Measurements from ENCODE around the gene WDR46.
"Not testable (repeated sequence)": the region's sequence is repeated elsewhere in the genome, so short reads cannot be mapped to it uniquely, and the experiment has no call there.

WDR46 gene

DNA sequence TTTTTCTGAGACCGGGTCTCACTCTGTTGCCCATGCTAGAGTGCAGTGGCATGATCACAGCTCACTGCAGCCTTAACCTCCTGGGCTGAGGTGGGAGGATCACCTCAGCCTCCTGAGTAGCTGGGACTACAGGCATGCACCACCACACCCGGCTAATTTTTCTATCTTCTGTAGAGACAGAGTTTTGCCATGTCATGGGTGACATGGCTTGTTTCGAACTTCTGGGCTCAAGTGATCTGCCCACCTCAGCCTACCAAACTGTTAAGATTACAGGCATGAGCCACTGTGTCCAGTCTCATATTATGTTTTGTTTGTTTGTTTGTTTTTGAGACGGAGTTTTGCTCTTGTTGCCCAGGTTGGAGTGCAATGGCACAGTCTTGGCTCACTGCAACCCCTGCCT is 3.8 kb downstream of the WDR46 start:
- DNase-seq: not testable (repeated sequence)

DNA sequence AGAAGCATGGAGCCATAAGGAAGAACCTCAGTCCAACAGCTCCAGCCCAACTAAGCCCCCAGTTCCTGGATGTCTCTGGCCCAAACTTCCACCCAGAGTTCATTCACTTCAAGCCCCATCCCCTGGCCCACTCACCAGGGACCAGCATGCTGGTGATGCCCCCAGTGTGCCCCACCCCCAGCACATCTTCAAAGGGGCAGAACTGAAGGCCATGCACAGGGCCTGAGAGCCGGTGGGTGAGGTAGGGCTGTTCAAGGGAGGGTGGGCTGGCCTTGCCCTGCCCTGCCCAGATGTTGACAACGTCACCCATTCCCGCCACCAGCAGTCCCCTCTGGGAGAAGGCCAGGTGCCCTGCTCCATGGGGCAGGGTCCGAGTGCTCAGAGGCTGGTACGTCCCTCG is 8.5 kb downstream of the WDR46 start:
- DNase-seq: no peak

DNA sequence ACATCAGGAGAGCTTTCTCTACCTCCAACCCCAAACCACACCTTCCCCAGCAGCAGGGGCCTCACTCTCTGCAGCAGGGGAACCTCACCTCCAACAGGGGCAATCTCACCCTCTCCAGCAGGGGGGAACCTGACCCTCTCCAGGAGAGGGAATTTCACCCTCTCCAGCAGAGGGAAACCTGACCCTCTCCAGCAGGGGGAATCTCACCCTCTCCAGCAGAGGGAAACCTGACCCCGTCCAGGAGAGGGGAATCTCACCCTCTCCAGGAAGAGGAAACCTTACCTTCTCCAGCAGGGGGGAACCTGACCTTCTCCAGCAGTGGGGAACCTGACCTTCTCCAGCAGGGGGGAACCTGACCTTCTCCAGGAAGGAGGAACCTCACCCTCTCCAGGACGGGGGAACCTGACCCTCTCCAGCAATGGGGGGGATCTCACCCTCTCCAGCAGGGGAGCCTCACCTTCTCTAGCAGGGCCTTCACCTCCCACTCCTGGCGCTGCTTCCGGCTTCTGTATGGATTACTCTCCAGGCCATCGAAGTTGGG is 9.0 kb downstream of the WDR46 start:
- no peak for DNase-seq

DNA sequence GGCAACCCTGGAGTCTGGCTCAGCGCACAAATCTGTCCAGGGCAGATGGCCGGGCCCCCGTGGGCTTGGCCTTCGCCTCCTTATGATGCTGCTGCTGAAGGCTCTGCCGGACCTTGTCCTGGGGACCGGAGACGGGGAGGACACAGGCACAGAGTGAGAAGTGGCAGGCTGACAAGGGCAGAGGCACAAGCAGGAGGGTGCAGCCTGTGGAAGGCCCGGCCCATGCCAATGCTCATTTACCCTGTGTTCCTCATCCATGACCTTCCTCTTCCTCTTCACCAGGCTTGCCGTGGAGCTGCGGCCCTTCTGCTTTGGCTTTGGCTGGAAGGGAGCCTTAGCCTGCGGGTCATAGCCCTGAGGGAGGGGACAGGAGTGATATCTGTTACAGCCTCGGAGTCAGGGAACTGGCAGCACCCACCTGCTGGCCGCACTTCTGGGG is 9.8 kb downstream of the WDR46 start:
- DNase-seq: no peak

DNA sequence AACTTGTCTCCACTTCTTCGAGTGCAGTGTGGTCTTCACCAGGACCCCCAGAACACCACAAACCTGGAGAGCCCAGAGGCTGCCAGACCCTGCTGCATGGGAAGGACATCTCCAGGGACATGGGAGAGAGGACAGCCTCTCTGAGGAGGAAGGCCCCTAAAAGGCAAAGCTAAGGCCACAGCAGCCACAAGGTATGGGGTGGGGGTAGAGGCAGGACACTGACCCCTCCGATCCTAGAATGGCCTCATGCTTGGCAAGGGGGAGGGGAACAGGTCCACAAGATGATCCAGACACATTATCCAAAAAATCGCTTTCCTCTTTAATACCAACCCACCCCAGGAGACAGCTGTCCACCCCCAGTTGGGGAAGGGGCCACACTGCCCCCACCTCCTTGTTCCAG is 10.2 kb downstream of the WDR46 start:
- no peak for DNase-seq

DNA sequence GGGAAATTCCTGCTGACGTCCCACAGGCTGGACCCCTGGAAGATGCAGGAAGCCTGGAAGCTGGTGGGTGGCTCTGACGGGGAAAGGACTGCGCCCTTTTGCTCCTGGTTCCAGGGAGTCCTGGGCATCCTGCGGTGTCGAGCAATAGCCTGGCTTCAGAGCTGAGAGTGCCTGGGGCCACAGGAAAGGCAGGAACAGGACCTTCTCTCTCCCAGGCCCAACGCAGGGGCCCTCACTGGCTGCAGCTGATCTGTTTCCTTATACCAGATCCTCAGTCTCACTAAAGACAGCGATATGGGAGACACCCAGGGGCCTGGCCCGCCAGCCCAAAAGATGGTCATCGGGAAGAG is 10.7 kb downstream of the WDR46 start:
- DNase-seq: no peak

DNA sequence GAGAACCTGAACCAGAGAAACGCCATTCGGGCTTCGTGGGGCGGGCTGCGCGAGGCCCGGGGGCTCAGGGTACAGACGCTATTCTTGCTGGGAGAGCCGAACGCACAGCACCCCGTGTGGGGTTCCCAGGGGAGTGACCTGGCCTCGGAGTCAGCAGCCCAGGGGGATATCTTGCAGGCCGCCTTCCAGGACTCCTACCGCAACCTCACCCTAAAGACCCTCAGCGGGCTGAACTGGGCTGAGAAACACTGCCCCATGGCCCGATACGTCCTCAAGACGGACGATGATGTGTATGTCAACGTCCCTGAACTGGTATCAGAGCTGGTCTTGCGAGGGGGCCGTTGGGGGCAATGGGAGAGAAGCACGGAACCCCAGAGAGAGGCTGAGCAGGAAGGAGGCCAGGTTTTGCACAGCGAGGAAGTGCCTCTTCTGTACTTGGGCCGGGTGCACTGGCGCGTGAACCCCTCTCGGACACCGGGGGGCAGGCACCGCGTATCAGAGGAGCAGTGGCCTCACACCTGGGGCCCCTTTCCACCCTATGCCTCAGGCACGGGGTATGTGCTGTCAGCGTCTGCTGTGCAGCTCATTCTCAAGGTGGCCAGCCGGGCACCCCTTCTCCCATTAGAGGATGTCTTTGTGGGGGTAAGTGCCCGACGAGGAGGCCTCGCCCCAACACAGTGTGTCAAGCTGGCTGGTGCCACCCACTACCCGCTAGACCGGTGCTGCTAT is 11.2 kb downstream of the WDR46 start:
- DNase-seq: peak in 1 of 2 donors; percentile 34

DNA sequence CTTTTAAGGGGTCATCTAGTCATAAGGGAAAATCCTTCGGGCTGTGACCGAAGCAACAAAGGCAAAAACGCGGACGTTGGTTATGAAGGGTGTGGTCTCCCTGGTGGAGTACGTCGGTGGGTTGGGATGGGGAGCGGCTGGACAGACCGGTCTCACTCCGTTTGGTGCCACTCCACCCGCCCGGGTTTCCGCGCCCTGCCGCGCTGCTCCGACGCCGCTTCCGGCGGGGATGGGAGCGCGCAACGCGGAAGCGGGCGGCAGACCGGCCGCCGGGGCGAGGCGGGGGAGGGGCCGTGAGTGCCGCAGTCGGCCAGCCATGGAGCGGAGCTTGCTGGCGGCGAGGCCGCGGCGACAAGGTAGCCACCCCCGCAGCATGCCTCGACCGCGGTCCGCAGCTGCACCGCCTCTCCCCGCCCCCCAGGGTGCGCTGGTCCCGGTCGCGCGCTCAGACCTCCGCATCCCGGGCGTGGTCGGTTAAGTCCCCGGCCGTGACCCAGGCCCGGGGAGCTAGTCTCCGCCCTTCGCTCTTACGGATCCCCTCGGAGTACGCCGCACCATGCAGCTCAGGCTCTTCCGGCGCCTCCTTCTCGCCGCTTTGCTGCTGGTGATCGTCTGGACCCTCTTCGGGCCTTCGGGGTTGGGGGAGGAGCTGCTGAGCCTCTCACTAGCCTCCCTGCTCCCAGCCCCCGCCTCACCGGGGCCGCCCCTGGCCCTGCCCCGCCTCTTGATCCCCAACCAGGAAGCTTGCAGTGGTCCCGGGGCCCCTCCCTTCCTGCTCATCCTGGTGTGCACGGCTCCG is 12.0 kb downstream of the WDR46 start, which contains the start of gene B3GALT4:
Gene B3GALT4, plus strand, starts transcription at position 260 of the 799 bp plus-strand sequence. Its CDS starts 297 bp downstream, at position 557.
- peak; percentile 76 to 77 for DNase-seq

DNA sequence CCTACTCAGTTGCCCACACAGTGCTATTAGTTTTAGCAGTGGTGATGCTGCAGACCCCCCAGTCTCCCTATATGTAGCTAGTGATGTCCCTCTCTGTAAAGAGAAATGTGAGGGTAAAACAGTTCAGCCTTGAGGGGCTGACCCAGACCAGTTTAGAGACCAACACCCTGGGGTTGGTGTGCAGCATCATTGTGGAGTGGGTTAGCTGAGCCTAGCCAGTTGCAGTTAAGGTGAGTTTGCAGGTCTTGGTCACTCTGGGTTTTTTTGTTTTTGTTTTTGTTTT is 12.5 kb downstream of the WDR46 start:
- DNase-seq: no peak

DNA sequence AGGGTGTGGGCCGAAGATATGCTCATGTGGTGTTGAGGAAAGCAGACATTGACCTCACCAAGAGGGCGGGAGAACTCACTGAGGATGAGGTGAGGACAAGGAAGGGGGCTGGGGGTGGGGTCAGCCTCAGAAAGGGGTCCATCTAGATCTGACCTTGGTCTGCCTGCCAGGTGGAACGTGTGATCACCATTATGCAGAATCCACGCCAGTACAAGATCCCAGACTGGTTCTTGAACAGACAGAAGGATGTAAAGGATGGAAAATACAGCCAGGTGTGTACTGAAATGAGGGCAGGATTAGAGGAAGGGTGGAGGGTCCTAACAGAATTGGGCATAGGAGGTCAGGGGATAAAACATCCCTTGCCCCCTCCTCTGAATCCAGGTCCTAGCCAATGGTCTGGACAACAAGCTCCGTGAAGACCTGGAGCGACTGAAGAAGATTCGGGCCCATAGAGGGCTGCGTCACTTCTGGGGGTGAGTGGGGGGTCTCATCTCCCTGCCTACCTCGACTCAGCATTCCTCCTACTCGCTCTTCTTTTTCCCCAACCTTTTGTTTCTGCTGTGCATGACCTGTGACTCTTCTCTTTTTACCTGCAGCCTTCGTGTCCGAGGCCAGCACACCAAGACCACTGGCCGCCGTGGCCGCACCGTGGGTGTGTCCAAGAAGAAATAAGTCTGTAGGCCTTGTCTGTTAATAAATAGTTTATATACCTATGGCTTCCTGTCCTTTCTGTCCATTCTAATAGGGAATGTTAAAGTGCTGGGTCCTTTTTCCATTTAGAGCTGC is 13.1 kb downstream of the WDR46 start:
- DNase-seq: not testable (repeated sequence)

DNA sequence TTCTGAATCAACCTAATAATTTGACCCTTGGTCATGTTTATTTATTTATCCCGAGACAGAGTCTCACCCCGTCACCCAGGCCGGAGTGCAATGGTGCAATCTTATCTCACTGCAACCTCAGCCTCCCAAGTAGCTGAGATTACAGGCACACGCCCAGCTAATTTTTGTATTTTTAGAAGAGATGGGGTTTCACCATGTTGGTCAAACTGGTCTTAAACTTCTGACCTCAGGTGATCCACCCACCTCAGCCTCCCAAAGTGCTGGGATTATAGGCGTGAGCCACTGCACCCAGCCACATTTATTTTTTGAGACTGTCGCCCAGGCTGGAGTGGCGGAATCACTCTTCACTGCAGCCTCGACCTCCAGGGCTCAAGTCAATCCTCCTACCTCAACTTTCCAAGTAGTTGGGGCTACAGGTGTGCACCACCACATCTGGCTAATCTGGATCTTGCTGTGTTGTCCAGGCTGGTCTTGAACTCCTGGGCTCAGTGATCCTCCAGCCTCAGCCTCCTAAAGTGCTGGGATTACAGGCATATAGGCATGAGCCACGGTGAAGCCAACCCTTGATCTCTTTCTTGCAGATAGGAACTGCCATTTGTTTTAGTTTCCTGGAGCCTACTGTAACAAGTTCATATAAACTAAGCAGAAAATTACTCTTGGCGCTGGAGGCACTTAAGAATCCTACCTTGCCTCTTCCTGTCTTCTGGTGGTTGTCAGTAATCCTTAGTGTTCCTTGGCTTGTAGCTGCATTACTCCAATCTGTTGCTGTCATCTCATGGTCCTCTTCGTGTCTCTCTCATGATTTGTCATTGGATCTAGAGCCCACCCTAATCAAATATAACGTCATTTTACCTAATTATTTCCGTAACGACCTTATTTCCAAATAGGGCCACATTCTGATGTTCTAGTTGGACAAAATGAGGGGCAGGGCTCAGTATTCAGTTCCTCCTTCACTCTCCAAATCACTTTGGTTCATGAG is 14.8 kb downstream of the WDR46 start:
- no peak for DNase-seq

DNA sequence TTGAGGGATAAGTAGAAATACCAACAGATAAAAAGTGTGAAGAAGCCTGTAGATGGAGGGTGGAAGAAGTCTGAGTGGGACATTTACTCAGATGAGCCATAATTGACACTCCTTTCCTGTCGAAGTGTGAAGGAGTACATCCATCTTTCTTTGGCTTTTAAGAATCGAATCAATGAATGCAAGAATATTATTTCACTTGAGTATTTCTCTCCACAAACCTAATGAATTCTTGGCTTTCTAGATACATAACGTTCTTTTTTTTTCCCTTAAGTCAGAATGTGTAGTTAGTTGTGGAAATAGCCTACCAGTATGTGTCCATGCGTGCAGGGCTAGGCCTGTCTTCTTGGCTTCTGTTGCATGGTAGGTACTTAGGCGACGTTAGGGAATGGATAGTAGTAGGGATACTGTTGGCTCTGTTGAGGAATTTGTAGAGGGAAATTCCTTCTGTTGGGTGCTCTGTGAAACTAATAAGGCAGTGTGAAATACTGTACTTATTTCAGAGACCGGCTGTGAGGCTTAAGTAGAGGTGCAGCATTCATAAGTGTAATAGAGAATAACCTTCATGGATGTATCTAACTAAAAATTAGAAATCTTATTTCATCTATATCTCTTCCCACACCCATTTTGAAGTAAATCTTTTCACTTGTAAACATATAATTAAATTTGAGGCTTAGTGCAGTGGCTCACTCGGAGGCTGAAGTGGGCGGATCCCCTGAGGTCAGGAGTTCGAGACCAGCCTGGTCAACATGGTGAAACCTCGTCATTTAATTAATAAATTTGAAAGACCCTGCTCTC is 15.7 kb downstream of the WDR46 start:
- no peak for DNase-seq

DNA sequence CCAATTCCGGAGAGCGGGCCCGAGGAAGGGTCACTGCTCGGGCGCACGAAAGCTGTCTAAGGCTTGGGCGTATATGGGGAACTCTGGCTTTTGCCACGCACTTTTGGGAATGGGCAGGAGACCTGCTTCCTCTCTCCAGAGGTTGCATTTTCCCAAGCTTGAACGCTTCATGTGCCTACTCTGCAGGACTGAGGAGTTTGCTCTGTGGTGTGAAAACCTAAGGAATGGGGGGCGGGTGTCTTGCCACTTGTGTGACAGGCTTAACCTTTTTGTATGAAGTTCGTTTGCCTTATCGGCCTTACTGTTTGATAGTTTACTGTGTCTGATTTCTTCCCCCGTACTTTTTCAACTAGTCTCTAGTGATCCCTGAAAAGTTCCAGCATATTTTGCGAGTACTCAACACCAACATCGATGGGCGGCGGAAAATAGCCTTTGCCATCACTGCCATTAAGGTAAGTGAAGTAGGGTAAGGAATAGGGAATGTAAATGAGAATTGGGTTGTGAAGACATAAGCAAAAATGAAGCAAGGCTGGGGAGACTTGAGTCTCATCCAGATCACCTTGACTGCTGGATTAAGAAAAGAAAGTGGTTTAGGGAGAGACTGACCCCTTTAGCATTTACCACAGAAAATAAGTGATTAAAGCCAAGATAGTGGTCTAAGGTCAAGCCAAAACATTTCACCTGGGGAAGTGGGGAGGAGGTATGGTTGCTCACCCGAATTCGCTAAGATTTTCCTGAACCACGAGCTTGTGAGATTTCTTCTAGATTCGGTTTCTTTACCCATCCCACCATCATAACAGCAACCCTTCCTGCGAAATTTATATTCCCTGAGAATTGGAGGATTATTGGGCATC is 16.5 kb downstream of the WDR46 start:
- DNase-seq: no peak

DNA sequence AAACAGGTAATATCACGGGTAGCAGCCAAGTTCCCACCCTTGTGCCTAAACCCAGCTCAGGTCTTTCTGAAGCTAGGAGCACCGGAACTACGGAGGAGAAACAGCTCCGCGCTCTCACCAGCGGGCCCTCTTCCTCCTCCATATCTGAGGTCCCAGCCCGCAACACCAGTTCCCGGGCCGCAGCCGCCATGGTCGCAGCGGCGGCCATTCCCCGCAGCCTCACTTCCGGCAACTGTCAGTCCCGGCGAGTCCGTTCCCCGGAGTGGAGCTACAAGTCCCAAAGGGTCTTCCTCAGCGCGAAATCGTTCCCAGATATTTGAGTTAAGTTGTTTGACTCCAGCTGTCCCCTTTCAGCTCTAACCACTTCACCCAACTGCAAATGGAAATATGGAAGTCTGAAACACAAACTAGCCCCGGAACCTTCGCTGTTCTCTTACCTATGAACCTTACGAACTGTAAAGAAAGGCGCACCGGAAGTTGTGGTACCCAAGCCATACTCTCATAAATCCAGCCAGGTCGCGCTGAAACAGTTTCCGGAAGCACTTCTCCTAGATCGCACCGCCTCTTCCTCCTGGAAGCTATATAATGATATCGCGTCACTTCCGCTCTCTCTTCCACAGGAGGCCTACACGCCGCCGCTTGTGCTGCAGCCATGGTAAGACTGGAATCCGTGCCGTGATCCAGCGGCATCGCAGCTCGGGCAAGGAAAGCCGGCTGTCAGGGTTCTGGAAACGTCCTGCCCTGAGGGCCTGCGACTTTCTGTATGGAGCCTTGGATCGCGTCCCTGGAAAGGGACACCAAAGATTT is 17.4 kb downstream of the WDR46 start, which contains the start of the genes RPS18 and VPS52:
Gene RPS18, plus strand, starts transcription at position 608 of the 807 bp plus-strand sequence. Its CDS starts 45 bp downstream, at position 653.
Gene VPS52, minus strand, starts transcription at position 409 of the 807 bp plus-strand sequence. Its CDS starts 201 bp downstream, at position 208.
- DNase-seq: peak; percentile 97 to 98

DNA sequence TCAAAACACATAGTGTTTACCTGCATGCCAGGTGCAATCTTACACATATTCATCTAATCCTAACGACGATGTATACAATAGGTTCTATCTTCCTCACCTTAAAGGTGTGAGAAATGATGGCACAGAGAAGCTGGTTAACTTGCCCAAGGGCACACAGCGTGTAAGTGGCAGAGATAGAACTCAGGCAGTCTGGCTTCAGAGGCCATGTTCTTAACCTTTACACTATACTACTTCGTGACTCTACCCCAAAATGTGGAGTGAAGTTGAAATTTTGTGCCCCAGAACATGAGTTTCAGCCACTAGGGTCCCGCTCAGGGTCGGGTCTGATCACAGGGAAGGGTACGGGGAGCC is 17.9 kb downstream of the WDR46 start:
- DNase-seq: no peak

DNA sequence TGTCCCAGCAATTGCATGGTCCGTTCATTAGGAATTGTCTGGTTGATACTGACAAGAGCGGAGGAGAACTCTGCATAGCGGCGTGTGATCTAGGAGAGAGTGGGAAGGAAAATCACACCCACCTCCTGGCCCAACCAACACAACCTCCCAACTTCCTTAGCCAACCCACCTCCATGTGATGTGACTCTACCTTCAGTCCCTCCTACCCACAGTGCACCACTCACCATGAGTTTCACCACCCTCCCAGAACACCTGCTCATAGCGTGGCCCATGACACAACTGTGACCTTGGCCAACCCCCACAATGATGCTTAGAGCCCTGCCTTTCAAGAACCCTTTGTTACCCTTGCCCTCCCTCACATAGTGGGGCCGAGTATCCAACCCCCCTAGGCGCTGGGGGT is 25.0 kb downstream of the WDR46 start:
- no peak for DNase-seq

DNA sequence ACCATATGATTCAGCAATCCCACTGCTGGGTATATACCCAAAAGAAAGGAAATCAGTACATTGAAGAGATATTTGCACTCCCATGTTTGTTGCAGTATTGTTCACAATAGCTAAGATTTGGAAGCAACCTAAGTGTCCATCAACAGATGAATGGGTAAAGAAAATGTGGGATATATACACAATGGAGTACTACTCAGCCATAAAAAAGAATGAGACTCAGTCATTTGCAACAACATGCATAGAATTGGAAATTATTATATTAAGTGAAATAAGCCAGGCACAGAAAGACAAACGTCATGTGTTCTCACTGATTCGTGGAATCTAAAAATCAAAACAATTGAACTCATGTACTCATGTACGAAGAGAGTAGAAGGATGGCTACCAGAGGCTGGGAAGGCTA is 26.5 kb downstream of the WDR46 start:
- not testable (repeated sequence) for DNase-seq

DNA sequence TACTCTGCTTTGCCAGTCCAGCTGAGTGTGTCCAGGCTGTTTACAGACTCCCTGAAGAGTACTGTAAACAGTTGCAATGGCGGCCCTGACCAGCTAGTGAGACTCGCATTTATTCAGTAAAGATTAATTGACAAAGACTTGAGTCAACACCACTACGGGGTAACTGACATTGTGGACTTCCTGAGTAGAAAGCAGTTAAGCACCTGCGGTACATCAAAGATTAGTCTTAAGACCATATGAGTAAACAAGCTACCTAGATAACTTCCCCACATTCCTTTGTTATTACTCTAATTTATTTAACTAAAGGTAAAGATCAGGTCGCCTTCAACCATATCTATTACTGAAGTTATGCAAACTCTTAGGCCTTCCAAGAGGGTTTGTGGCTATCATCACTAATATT is 30.0 kb downstream of the WDR46 start:
- DNase-seq: no peak

DNA sequence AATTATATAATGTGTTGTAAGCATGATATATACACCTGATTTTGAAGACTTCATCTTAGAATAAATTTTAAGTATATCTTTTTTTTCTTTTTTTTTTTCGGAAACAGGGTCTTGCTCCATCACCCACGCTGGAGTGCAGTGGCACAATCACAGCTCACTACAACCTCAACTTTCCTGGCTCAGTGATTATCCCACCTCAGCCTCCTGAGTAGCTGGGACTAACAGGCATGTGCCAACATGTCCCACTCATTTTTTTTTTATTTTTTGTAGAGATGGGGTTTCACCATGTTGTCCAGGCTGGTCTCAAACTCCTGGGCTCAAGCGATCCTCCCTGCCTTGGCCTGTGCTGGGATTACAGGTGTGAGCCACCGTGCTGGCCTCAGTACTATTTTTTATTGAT is 34.4 kb downstream of the WDR46 start:
- DNase-seq: no peak

Data from CD4-positive, alpha-beta T cell treated with Interleukin-4 for 1 hour (primary cell).